Left ventricle myocardium inferior (tissue), 1 donor: Measurements from ENCODE around the gene PTPRT. TPM values are rescaled to one million over a fixed set of nuclear protein-coding genes. Genes with fewer than 3 reads are reported as not detected.
A peak's percentile ranks its signal among the peaks of the same experiment; 100 is the strongest.

ENCODE experiments used
- DNase-seq: peaks from one replicate; pipeline ENCODE4 v3.0.0-alpha.2; 2020
- H3K27ac ChIP-seq: fragments of 200-600 bp; replicated peaks from 2 replicates; pipeline ENCODE4 v1.8.0; 2021
- H3K27me3 ChIP-seq: fragments of 200-600 bp; 2 replicates; pipeline ENCODE4 v1.8.0; 2021; ENCODE audit warnings: low read depth
- H3K36me3 ChIP-seq: fragments of 200-600 bp; 2 replicates; pipeline ENCODE4 v1.8.0; 2021
- H3K4me1 ChIP-seq: fragments of 200-600 bp; 2 replicates; pipeline ENCODE4 v1.8.0; 2021
- H3K4me3 ChIP-seq: fragments of 200-600 bp; 2 replicates; pipeline ENCODE4 v1.8.0; 2021; ENCODE audit warnings: mild to moderate bottlenecking, moderate library complexity
- H3K9me3 ChIP-seq: fragments of 200-600 bp; replicated peaks from 2 replicates; pipeline ENCODE4 v1.8.0; 2021
- intact Hi-C: fragments of 100-400 bp; cut with micrococcal nuclease; formaldehyde crosslinking; loops from one replicate; pipeline ENCODE4 v1.11.0; 2022
- total RNA-seq: library from RNA; stranded (reverse); fragmentation: NEBNext Ultra II Directional; extraction: Animal tissue kit (Norgen Biotek cat#: 25700); gene quantifications from one replicate; pipeline ENCODE4 v1.2.1, GENCODE V29; 2021
- TF ChIP-seq, protein P1 (sequence below): fragments of 200-600 bp; IDR thresholded peaks from 2 replicates; pipeline ENCODE4 v1.8.0; 2021; ENCODE audit warnings: antibody characterized with exemption, mild to moderate bottlenecking, borderline replicate concordance
- donor health status: DM: no; HTN: yes; CAD: no; lungs with severe emphysema.

The PTPRT gene
- total RNA-seq, 1 donor from 2014 or later: 0.08 TPM

DNA sequence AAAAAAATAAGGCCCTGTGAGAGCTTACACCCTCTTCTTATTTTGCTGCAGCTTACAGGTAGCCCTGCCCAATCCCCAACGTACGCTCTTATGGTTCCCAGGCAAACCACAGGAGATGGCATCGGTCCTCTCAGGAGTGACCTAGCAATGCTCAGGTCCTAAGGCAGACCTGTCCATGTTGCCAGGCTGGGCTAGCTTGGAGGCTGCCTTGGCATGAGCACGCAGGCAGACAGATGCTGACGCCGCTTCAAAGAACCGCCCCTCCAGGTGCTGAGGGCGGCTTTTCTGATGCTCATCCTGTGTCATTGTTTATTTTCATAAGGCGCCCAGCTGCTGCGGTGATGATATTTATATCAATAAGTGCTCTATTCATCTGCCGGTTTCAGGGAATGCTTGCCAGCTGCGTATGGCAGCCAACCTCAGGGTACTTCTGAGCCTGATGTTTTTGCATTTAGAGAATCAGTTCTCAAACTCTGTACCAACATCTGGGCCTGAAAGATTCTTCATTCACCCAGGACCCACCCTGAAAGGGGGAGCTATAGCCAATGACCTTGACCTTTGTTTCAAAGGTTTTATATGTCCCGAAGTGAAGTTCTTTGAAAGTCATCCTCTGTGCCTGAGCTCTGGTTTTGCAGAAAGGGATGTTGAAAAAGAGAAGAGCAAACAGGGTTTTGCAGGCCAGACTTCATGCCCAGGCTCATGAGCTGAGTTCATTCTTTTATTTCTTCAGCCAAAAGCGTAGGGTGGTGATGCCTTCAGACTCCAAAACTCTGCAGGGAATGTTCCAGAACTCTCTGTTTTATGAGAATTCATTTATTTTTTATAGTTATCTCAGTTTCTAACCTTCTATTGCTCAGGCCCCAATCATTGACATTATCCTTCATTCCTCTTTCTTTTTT is 1095.9 kb downstream of the PTPRT start:
- no peaks in the 10 kb centered on the region for H3K4me1 ChIP-seq
- TF ChIP-seq, protein P1, sequence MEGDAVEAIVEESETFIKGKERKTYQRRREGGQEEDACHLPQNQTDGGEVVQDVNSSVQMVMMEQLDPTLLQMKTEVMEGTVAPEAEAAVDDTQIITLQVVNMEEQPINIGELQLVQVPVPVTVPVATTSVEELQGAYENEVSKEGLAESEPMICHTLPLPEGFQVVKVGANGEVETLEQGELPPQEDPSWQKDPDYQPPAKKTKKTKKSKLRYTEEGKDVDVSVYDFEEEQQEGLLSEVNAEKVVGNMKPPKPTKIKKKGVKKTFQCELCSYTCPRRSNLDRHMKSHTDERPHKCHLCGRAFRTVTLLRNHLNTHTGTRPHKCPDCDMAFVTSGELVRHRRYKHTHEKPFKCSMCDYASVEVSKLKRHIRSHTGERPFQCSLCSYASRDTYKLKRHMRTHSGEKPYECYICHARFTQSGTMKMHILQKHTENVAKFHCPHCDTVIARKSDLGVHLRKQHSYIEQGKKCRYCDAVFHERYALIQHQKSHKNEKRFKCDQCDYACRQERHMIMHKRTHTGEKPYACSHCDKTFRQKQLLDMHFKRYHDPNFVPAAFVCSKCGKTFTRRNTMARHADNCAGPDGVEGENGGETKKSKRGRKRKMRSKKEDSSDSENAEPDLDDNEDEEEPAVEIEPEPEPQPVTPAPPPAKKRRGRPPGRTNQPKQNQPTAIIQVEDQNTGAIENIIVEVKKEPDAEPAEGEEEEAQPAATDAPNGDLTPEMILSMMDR: no peak
- no peak overlapping the region for H3K4me3 ChIP-seq
- no peaks in the 10 kb centered on the region for H3K9me3 ChIP-seq
- peaks cover 72% of the 10 kb centered on the region for H3K27me3 ChIP-seq
- intact Hi-C loops: no loop called here
- H3K36me3 ChIP-seq: no peaks in the 10 kb centered on the region
- no peak overlapping the region for H3K27ac ChIP-seq
- no peak for DNase-seq

GRCh38 chr20:42093041-42093440 is 1096.7 kb downstream of the PTPRT start:
- DNase-seq: no peak
- TF ChIP-seq, protein P1: no peak
- intact Hi-C loops: no loop called here

GRCh38 chr20:42085366-42085765 is 1104.3 kb downstream of the PTPRT start:
- H3K9me3 ChIP-seq: no peaks in the 10 kb centered on the region
- H3K4me1 ChIP-seq: peaks cover 16% of the 10 kb centered on the region
- TF ChIP-seq, protein P1: no peak
- no peak overlapping the region for H3K4me3 ChIP-seq
- H3K27ac ChIP-seq: peak overlapping the region; percentile 30
- peak; percentile 35 for DNase-seq
- intact Hi-C loops: no loop called here
- H3K27me3 ChIP-seq: peaks cover 1% of the 10 kb centered on the region
- H3K36me3 ChIP-seq: no peaks in the 10 kb centered on the region

More at GRCh38 chr20:42093041-42093440, 1096.7 kb downstream of the PTPRT start:
- Histone ChIP-seq H3K4me3 (no peak overlapping the region), H3K27me3 (peaks cover 64% of the 10 kb centered on the region), H3K27ac (no peak overlapping the region), H3K4me1 (no peaks in the 10 kb centered on the region), H3K9me3 (no peaks in the 10 kb centered on the region), H3K36me3 (no peaks in the 10 kb centered on the region)

DNA sequence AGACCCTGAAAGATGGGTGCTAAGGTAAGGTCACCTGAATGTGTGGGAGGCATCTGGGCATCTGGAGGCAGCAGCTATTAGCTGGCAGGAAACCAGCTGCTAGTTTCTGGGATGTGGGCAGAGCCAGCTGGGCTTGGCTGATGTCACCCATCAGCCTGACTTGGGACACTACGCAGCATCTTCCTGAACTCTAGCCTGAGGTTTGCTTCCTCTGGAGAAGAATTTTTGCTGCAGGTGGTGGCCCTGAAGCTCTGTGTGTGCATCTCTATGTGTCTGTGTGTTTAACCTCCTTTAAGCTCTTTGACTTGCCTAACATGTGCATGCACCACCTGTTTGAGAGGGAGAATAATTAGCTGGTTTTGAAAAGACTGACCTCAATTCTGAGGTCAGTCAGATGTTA is 1106.4 kb downstream of the PTPRT start:
- TF ChIP-seq, protein P1: no peak
- no peak overlapping the region for H3K4me3 ChIP-seq
- no peak for DNase-seq
- no peaks in the 10 kb centered on the region for H3K36me3 ChIP-seq
- peaks cover 16% of the 10 kb centered on the region for H3K4me1 ChIP-seq
- intact Hi-C loops: no loop called here
- no peaks in the 10 kb centered on the region for H3K27me3 ChIP-seq
- peak overlapping the region; percentile 72 for H3K27ac ChIP-seq
- no peaks in the 10 kb centered on the region for H3K9me3 ChIP-seq

DNA sequence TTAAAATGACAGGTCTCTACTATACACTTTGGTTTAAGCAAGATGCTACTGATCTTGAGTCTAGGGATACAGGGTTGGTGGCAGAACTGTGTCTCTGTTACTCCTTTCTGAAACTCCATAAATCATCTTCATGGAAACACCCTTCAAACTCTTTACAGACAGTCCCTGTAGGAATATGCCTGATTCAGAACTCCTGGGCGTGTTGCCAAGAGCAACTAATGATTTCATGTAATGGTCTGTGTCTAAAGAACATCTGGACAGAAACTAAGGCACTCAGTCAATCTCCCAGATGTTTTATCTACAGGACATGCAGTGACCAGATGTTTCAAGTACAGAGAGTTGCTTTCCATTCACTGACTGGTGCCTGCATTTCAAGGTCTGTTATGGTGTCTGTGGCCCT is 1107.1 kb downstream of the PTPRT start:
- peaks cover 16% of the 10 kb centered on the region for H3K4me1 ChIP-seq
- no peaks in the 10 kb centered on the region for H3K9me3 ChIP-seq
- H3K4me3 ChIP-seq: no peak overlapping the region
- intact Hi-C loops: no loop called here
- H3K36me3 ChIP-seq: no peaks in the 10 kb centered on the region
- H3K27me3 ChIP-seq: no peaks in the 10 kb centered on the region
- H3K27ac ChIP-seq: peak overlapping the region; percentile 72
- TF ChIP-seq, protein P1: no peak
- DNase-seq: peak; percentile 60
